Tibial nerve (tissue), 4 donors: Measurements from ENCODE around the gene WDR81.

Experiments used
- EP300 ChIP-seq, 2 donors: sonication (generic); formaldehyde crosslinking; IDR thresholded peaks; one replicate each; pipeline ENCODE4 v1.6.1; 2017; ENCODE audit warnings: antibody characterized with exemption in 2 of 2, mild to moderate bottlenecking in 1 of 2
- POLR2A ChIP-seq, 2 donors: fragments of 450-650 bp; IDR thresholded peaks; one replicate each; pipeline ENCODE4 v1.6.1; 2017; ENCODE audit warnings: antibody characterized with exemption in 2 of 2, mild to moderate bottlenecking in 2 of 2, moderate library complexity in 2 of 2
- TF ChIP-seq, protein P1 (sequence below), 5 experiments: fragments of 200-600 bp in 3 of 5; fragments of 450-650 bp in 2 of 5; sonication (generic) in 3 of 5; IDR thresholded peaks; one replicate each; pipeline ENCODE4 v1.5.1; 2016 to 2019; ENCODE audit warnings: antibody characterized with exemption in 5 of 5, mild to moderate bottlenecking in 3 of 5, moderate library complexity in 2 of 5

- no peak for TF ChIP-seq POLR2A (IDR thresholded peaks at IDR 0.05)
- TF ChIP-seq, protein P1, sequence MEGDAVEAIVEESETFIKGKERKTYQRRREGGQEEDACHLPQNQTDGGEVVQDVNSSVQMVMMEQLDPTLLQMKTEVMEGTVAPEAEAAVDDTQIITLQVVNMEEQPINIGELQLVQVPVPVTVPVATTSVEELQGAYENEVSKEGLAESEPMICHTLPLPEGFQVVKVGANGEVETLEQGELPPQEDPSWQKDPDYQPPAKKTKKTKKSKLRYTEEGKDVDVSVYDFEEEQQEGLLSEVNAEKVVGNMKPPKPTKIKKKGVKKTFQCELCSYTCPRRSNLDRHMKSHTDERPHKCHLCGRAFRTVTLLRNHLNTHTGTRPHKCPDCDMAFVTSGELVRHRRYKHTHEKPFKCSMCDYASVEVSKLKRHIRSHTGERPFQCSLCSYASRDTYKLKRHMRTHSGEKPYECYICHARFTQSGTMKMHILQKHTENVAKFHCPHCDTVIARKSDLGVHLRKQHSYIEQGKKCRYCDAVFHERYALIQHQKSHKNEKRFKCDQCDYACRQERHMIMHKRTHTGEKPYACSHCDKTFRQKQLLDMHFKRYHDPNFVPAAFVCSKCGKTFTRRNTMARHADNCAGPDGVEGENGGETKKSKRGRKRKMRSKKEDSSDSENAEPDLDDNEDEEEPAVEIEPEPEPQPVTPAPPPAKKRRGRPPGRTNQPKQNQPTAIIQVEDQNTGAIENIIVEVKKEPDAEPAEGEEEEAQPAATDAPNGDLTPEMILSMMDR (IDR thresholded peaks at IDR 0.05): no peak
- TF ChIP-seq EP300 (IDR thresholded peaks at IDR 0.05): no peak
Observed at GRCh38 chr17:1703063-1703462, 21.4 kb upstream of the WDR81 start.
